ENCODE data around the gene ELK3. TPM values are rescaled to one million over a fixed set of nuclear protein-coding genes. Genes with fewer than 3 reads are reported as not detected.

The ELK3 gene
- total and polyA plus RNA-seq, 2 of the 13 experiments (the other 11 are each of a cell fraction or from before 2014, with no cell fraction given) = 2.9 to 3.2 TPM

GRCh38 chr12:96198965-96199364, 4.8 kb downstream of the ELK3 start:
- H2AFZ ChIP-seq (ENCODE audit: low read length) = no peak overlapping the region
- no peak overlapping the region for H3K27ac ChIP-seq (ENCODE audit: extremely low read length, insufficient read depth, low read length)
- no peak overlapping the region for H3K4me2 ChIP-seq (ENCODE audit: low read depth, low read length)
- H4K20me1 ChIP-seq (ENCODE audit: insufficient read depth, low read length) = no peaks in the 10 kb centered on the region
- in situ Hi-C loops (cut with HindIII; ENCODE audit: extremely low pct_ligation_motif_present, low pct_unique_long_range_greater_than_20kb) (no loop called here), intact Hi-C loops (cut with micrococcal nuclease; ENCODE audit: unreplicated experiment) (no loop called here)
- DNase-seq (ENCODE audit: low spot score) (no peak), FAIRE-seq (no peak), ATAC-seq (no peak)
- POLR2A ChIA-PET = no interaction called here
- H3K27me3 ChIP-seq (ENCODE audit: control insufficient read depth in 1 of 2, insufficient read depth in 2 of 2, low read length in 2 of 2) = no peaks in the 10 kb centered on the region; a peak in 1 of 5 replicates
- H3K9me3 ChIP-seq (ENCODE audit: low read length) = no peaks in the 10 kb centered on the region
- H3K4me3 ChIP-seq (replicated peaks in 1 of 3; ENCODE audit: insufficient read depth in 1 of 3, low read depth in 2 of 3, low read length in 3 of 3) = no peak overlapping the region
- no peaks in the 10 kb centered on the region for H3K79me2 ChIP-seq (ENCODE audit: insufficient read depth, low read length)
- no peaks in the 10 kb centered on the region for H3K36me3 ChIP-seq (replicated peaks in 1 of 2; ENCODE audit: control insufficient read depth in 1 of 2, insufficient read depth in 2 of 2, low read length in 2 of 2)
- peaks cover 8% of the 10 kb centered on the region for H3K4me1 ChIP-seq (ENCODE audit: insufficient read depth, low read length)
- CTCF ChIA-PET (ENCODE audit: low intra/inter-chr PET ratio, low total read pairs) = no interaction called here
- BruUV-seq (replicated peaks) = no TSS peak
- no peak for TF ChIP-seq NBN (conservative IDR thresholded peaks at IDR 0.05)
- TF ChIP-seq SRY (CRISPR knock-in tag; IDR thresholded peaks at IDR 0.05) = no peak
- no peak for TF ChIP-seq ZNF552 (CRISPR knock-in tag; IDR thresholded peaks at IDR 0.05; ENCODE audit: borderline replicate concordance)
- no peak for TF ChIP-seq FOXC1 (CRISPR knock-in tag; IDR thresholded peaks at IDR 0.05; ENCODE audit: borderline replicate concordance)
- TF ChIP-seq ELK4 (CRISPR knock-in tag; IDR thresholded peaks at IDR 0.05; ENCODE audit: borderline replicate concordance) = no peak
- TF ChIP-seq ZBTB2 (CRISPR knock-in tag; IDR thresholded peaks at IDR 0.05; ENCODE audit: low read depth) = no peak
- TF ChIP-seq NCOA5 (CRISPR knock-in tag; IDR thresholded peaks at IDR 0.05) = no peak
- H3K9ac ChIP-seq (ENCODE audit: insufficient read depth, low read depth, low read length) = no peak overlapping the region

GRCh38 chr12:96199464-96199863, 5.3 kb downstream of the ELK3 start:
- ChIA-PET CTCF (ENCODE audit: low intra/inter-chr PET ratio, low total read pairs) (no interaction called here), POLR2A (no interaction called here)
- no peak for FAIRE-seq
- Histone ChIP-seq H2AFZ (ENCODE audit: low read length) (no peak overlapping the region), H3K27me3 (ENCODE audit: control insufficient read depth in 1 of 2, insufficient read depth in 2 of 2, low read length in 2 of 2) (no peaks in the 10 kb centered on the region; a peak in 1 of 5 replicates), H3K9ac (ENCODE audit: insufficient read depth, low read depth, low read length) (no peak overlapping the region), H3K4me2 (ENCODE audit: low read depth, low read length) (no peak overlapping the region), H3K36me3 (replicated peaks in 1 of 2; ENCODE audit: control insufficient read depth in 1 of 2, insufficient read depth in 2 of 2, low read length in 2 of 2) (no peaks in the 10 kb centered on the region), H3K9me3 (ENCODE audit: low read length) (no peaks in the 10 kb centered on the region), H3K4me3 (replicated peaks in 1 of 3; ENCODE audit: insufficient read depth in 1 of 3, low read depth in 2 of 3, low read length in 3 of 3) (no peak overlapping the region), H3K79me2 (ENCODE audit: insufficient read depth, low read length) (no peaks in the 10 kb centered on the region), H3K4me1 (ENCODE audit: insufficient read depth, low read length) (peaks cover 8% of the 10 kb centered on the region), H4K20me1 (ENCODE audit: insufficient read depth, low read length) (no peaks in the 10 kb centered on the region), H3K27ac (ENCODE audit: extremely low read length, insufficient read depth, low read length) (no peak overlapping the region)
- BruUV-seq (replicated peaks) = no TSS peak
- no peak for DNase-seq (ENCODE audit: low spot score)
- intact Hi-C loops (cut with micrococcal nuclease; ENCODE audit: unreplicated experiment) (no loop called here), in situ Hi-C loops (cut with HindIII; ENCODE audit: extremely low pct_ligation_motif_present, low pct_unique_long_range_greater_than_20kb) (no loop called here)
- TF ChIP-seq DMTF1 (CRISPR knock-in tag; IDR thresholded peaks at IDR 0.05) = no peak
- TF ChIP-seq ZSCAN30 (CRISPR knock-in tag; IDR thresholded peaks at IDR 0.05) = no peak
- no peak for TF ChIP-seq ZZZ3 (CRISPR knock-in tag; IDR thresholded peaks at IDR 0.05; ENCODE audit: borderline replicate concordance)
- TF ChIP-seq SIX4 (CRISPR knock-in tag; IDR thresholded peaks at IDR 0.05) = no peak
- peak; percentile 73 for TF ChIP-seq MAFF (IDR thresholded peaks at IDR 0.05; ENCODE audit: low read depth, low read length)
- peak; percentile 56 to 81; a peak in 3 of 4 replicates for TF ChIP-seq MAFK (conservative IDR thresholded peaks at IDR 0.05 in 1 of 2, IDR thresholded peaks at IDR 0.05 in 1 of 2; ENCODE audit: low read length in 2 of 2)
- TF ChIP-seq ZBTB3 (CRISPR knock-in tag; IDR thresholded peaks at IDR 0.05; ENCODE audit: borderline replicate concordance, low read depth) = no peak
- ATAC-seq = no peak

All from HepG2 (cell line).